ENCODE results near the gene FOXJ3.

The FOXJ3 gene

GRCh38 chr1:42138586-42138985 lies 196.4 kb downstream of the FOXJ3 start:
- Histone ChIP-seq H3K36me3 (ENCODE audit: control insufficient read depth in 1 of 2, insufficient read depth in 2 of 2, low read length in 2 of 2) (no peaks in the 10 kb centered on the region), H3K4me3 (ENCODE audit: low read depth in 1 of 2, low read length in 2 of 2) (no peak overlapping the region), H3K27me3 (ENCODE audit: low read depth, low read length) (peaks cover 6% of the 10 kb centered on the region), H3K9me3 (ENCODE audit: control insufficient read depth in 1 of 2, low read length in 2 of 2) (no peaks in the 10 kb centered on the region), H3K4me1 (ENCODE audit: control insufficient read depth in 1 of 2, insufficient read depth in 2 of 2, low read length in 2 of 2) (no peaks in the 10 kb centered on the region), H3K27ac (ENCODE audit: low read length) (no peak overlapping the region)

GRCh38 chr1:42137766-42138165 lies 197.3 kb downstream of the FOXJ3 start:
- Histone ChIP-seq H3K27ac (ENCODE audit: low read length) (no peak overlapping the region), H3K4me3 (ENCODE audit: low read depth in 1 of 2, low read length in 2 of 2) (no peak overlapping the region), H3K9me3 (ENCODE audit: control insufficient read depth in 1 of 2, low read length in 2 of 2) (no peaks in the 10 kb centered on the region), H3K36me3 (ENCODE audit: control insufficient read depth in 1 of 2, insufficient read depth in 2 of 2, low read length in 2 of 2) (no peaks in the 10 kb centered on the region), H3K4me1 (ENCODE audit: control insufficient read depth in 1 of 2, insufficient read depth in 2 of 2, low read length in 2 of 2) (no peaks in the 10 kb centered on the region), H3K27me3 (ENCODE audit: low read depth, low read length) (peaks cover 2% of the 10 kb centered on the region)

DNA sequence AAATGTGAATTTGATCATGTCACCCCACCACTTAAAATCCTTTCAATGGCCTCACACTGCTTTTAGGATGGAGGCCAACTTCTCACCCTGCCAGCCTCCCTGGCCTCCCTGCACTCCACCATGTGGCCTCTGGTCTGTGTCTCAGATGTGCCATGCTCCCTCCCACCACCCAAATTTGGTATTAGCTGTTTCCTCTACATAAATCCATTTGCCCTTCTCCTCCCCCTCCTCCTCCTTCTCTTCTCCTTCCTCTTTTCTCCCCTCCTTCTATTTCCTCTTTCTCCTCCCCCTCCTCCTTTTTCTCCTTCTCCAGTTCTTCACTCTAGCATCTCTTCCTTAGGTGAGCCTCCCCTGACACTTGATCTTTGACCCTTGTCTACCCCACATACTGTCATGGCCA lies 198.6 kb downstream of the FOXJ3 start:
- Histone ChIP-seq H3K4me1 (ENCODE audit: control insufficient read depth in 1 of 2, insufficient read depth in 2 of 2, low read length in 2 of 2) (no peaks in the 10 kb centered on the region), H3K27me3 (ENCODE audit: low read depth, low read length) (no peaks in the 10 kb centered on the region), H3K4me3 (ENCODE audit: low read depth in 1 of 2, low read length in 2 of 2) (no peak overlapping the region), H3K27ac (ENCODE audit: low read length) (no peak overlapping the region), H3K9me3 (ENCODE audit: control insufficient read depth in 1 of 2, low read length in 2 of 2) (no peaks in the 10 kb centered on the region), H3K36me3 (ENCODE audit: control insufficient read depth in 1 of 2, insufficient read depth in 2 of 2, low read length in 2 of 2) (no peaks in the 10 kb centered on the region)

- H3K4me1 ChIP-seq (ENCODE audit: control insufficient read depth in 1 of 2, insufficient read depth in 2 of 2, low read length in 2 of 2): no peaks in the 10 kb centered on the region
- H3K9me3 ChIP-seq (ENCODE audit: control insufficient read depth in 1 of 2, low read length in 2 of 2): no peaks in the 10 kb centered on the region
- no peak overlapping the region for H3K4me3 ChIP-seq (ENCODE audit: low read depth in 1 of 2, low read length in 2 of 2)
- H3K27ac ChIP-seq (ENCODE audit: low read length): no peak overlapping the region
- H3K36me3 ChIP-seq (ENCODE audit: control insufficient read depth in 1 of 2, insufficient read depth in 2 of 2, low read length in 2 of 2): no peaks in the 10 kb centered on the region
- no peaks in the 10 kb centered on the region for H3K27me3 ChIP-seq (ENCODE audit: low read depth, low read length)
Measured at GRCh38 chr1:42135426-42135825, 199.6 kb downstream of the FOXJ3 start.

- H3K27ac ChIP-seq (ENCODE audit: low read length): no peak overlapping the region
- H3K9me3 ChIP-seq (ENCODE audit: control insufficient read depth in 1 of 2, low read length in 2 of 2): no peaks in the 10 kb centered on the region
- no peaks in the 10 kb centered on the region for H3K27me3 ChIP-seq (ENCODE audit: low read depth, low read length)
- no peaks in the 10 kb centered on the region for H3K4me1 ChIP-seq (ENCODE audit: control insufficient read depth in 1 of 2, insufficient read depth in 2 of 2, low read length in 2 of 2)
- no peak overlapping the region for H3K4me3 ChIP-seq (ENCODE audit: low read depth in 1 of 2, low read length in 2 of 2)
- H3K36me3 ChIP-seq (ENCODE audit: control insufficient read depth in 1 of 2, insufficient read depth in 2 of 2, low read length in 2 of 2): no peaks in the 10 kb centered on the region
Measured at GRCh38 chr1:42133809-42134526, 201.1 kb downstream of the FOXJ3 start.

DNA sequence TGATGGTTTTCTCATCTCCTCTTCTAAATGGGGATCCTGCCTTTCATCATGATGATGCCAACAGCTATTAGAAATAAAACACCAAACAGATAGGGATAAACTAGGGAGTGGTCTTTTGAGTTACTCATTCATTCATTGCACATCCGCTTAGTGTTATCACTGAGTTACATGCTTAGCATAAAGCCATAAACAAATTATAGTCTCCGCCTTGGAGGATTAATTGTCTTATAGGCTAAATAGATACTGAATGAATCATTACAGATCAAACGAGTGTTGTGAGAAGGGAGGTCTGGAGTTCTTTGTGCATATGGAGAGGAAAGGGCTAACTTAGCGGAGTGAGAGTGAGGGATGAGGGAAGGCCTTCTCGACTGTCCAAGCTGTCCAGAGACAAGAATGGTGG lies 201.6 kb downstream of the FOXJ3 start:
- no peaks in the 10 kb centered on the region for H3K4me1 ChIP-seq (ENCODE audit: control insufficient read depth in 1 of 2, insufficient read depth in 2 of 2, low read length in 2 of 2)
- H3K4me3 ChIP-seq (ENCODE audit: low read depth in 1 of 2, low read length in 2 of 2): no peak overlapping the region
- H3K9me3 ChIP-seq (ENCODE audit: control insufficient read depth in 1 of 2, low read length in 2 of 2): no peaks in the 10 kb centered on the region
- no peaks in the 10 kb centered on the region for H3K27me3 ChIP-seq (ENCODE audit: low read depth, low read length)
- no peak overlapping the region for H3K27ac ChIP-seq (ENCODE audit: low read length)
- no peaks in the 10 kb centered on the region for H3K36me3 ChIP-seq (ENCODE audit: control insufficient read depth in 1 of 2, insufficient read depth in 2 of 2, low read length in 2 of 2)

GRCh38 chr1:42130061-42130660 lies 204.9 kb downstream of the FOXJ3 start:
- no peaks in the 10 kb centered on the region for H3K36me3 ChIP-seq (ENCODE audit: control insufficient read depth in 1 of 2, insufficient read depth in 2 of 2, low read length in 2 of 2)
- no peaks in the 10 kb centered on the region for H3K27me3 ChIP-seq (ENCODE audit: low read depth, low read length)
- H3K27ac ChIP-seq (ENCODE audit: low read length): no peak overlapping the region

GRCh38 chr1:42128964-42129363 lies 206.1 kb downstream of the FOXJ3 start:
- Histone ChIP-seq H3K9me3 (ENCODE audit: control insufficient read depth in 1 of 2, low read length in 2 of 2) (no peaks in the 10 kb centered on the region), H3K4me1 (ENCODE audit: control insufficient read depth in 1 of 2, insufficient read depth in 2 of 2, low read length in 2 of 2) (no peaks in the 10 kb centered on the region), H3K27me3 (ENCODE audit: low read depth, low read length) (no peaks in the 10 kb centered on the region), H3K36me3 (ENCODE audit: control insufficient read depth in 1 of 2, insufficient read depth in 2 of 2, low read length in 2 of 2) (no peaks in the 10 kb centered on the region), H3K27ac (ENCODE audit: low read length) (no peak overlapping the region), H3K4me3 (ENCODE audit: low read depth in 1 of 2, low read length in 2 of 2) (no peak overlapping the region)

More at GRCh38 chr1:42130061-42130660, 204.9 kb downstream of the FOXJ3 start:
- H3K4me1 ChIP-seq (ENCODE audit: control insufficient read depth in 1 of 2, insufficient read depth in 2 of 2, low read length in 2 of 2): no peaks in the 10 kb centered on the region
- H3K4me3 ChIP-seq (ENCODE audit: low read depth in 1 of 2, low read length in 2 of 2): no peak overlapping the region
- H3K9me3 ChIP-seq (ENCODE audit: control insufficient read depth in 1 of 2, low read length in 2 of 2): no peaks in the 10 kb centered on the region

- Histone ChIP-seq H3K36me3 (ENCODE audit: control insufficient read depth in 1 of 2, insufficient read depth in 2 of 2, low read length in 2 of 2) (no peaks in the 10 kb centered on the region), H3K27me3 (ENCODE audit: low read depth, low read length) (no peaks in the 10 kb centered on the region)
Measured at GRCh38 chr1:42128499-42128898, 206.5 kb downstream of the FOXJ3 start.

DNA sequence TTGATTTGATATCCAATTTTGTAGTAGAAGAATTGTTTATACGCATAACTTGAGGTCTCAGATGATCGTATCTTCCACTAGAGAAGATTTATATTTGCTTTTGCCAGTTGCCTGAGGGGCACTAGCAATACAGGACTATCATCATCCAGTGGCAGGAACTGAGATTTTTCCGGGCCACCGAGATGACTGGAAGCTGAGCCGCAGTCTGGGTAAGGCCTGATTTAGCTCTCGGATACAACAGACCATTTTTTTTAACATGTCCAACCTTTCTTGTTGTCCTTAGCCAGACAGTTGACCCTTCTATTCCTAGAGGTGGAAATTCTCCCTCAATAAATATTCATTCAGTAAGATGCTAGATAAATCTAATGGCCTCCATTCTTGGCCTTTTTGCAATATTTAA lies 207.3 kb downstream of the FOXJ3 start:
- H3K36me3 ChIP-seq (ENCODE audit: control insufficient read depth in 1 of 2, insufficient read depth in 2 of 2, low read length in 2 of 2): no peaks in the 10 kb centered on the region
- H3K4me3 ChIP-seq (ENCODE audit: low read depth in 1 of 2, low read length in 2 of 2): no peak overlapping the region
- H3K27ac ChIP-seq (ENCODE audit: low read length): no peak overlapping the region
- H3K27me3 ChIP-seq (ENCODE audit: low read depth, low read length): no peaks in the 10 kb centered on the region
- no peaks in the 10 kb centered on the region for H3K4me1 ChIP-seq (ENCODE audit: control insufficient read depth in 1 of 2, insufficient read depth in 2 of 2, low read length in 2 of 2)
- no peaks in the 10 kb centered on the region for H3K9me3 ChIP-seq (ENCODE audit: control insufficient read depth in 1 of 2, low read length in 2 of 2)

More at GRCh38 chr1:42128499-42128898, 206.5 kb downstream of the FOXJ3 start:
- Histone ChIP-seq H3K4me3 (ENCODE audit: low read depth in 1 of 2, low read length in 2 of 2) (no peak overlapping the region), H3K9me3 (ENCODE audit: control insufficient read depth in 1 of 2, low read length in 2 of 2) (no peaks in the 10 kb centered on the region), H3K4me1 (ENCODE audit: control insufficient read depth in 1 of 2, insufficient read depth in 2 of 2, low read length in 2 of 2) (no peaks in the 10 kb centered on the region), H3K27ac (ENCODE audit: low read length) (no peak overlapping the region)

Measured in muscle layer of duodenum (tissue), 2 donors.